ENCODE data around the gene OOSP4A. TPM values are rescaled to one million over a fixed set of nuclear protein-coding genes. Genes with fewer than 3 reads are reported as not detected.

The OOSP4A gene
- total RNA-seq, 4 donors from 2014 or later, result not detected

GRCh38 chr11:59938718-59939117, 25.1 kb upstream of the OOSP4A start:
- H3K4me3 ChIP-seq (ENCODE audit: low read depth, poor library complexity, severe bottlenecking), result no peak overlapping the region
- DNase-seq (ENCODE audit: low spot score in 2 of 2), result no peak
- 91 to 92% methylated on average over 3 of the region's 3 CpGs for WGBS, 2 donors
- intact Hi-C loops (cut with DNase I; ENCODE audit: low total_unique reads), result no loop called here
- TF ChIP-seq CTCF (IDR thresholded peaks at IDR 0.05), result no peak
- no peak for TF ChIP-seq POLR2A (IDR thresholded peaks at IDR 0.05)

GRCh38 chr11:59939482-59939881, 24.4 kb upstream of the OOSP4A start:
- H3K4me3 ChIP-seq (ENCODE audit: low read depth, poor library complexity, severe bottlenecking), result no peak overlapping the region
- 89 to 93% methylated on average over 2 of the region's 2 CpGs for WGBS, 2 donors
- intact Hi-C loops (cut with DNase I; ENCODE audit: low total_unique reads), result no loop called here
- no peak for TF ChIP-seq POLR2A (IDR thresholded peaks at IDR 0.05)
- TF ChIP-seq CTCF (IDR thresholded peaks at IDR 0.05), result no peak
- DNase-seq (ENCODE audit: low spot score in 2 of 2), result no peak

DNA sequence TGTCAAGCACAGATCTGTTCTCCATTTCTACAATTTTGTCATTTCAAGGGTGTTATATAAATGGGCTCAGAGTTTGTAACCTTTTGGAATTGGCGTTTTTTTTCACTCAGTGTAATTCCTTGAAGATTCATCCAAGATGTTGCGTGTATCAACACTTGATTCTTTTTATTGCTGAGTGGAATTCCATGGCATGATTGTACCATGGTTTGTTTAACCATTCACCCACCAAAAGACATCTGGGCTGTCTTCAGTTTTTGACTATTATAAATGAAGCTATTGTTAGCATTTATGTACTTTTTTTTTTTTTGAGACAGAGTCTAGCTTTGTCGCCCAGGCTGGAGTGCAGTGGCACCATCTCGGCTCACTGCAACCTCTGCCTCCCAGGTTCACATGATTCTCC, 22.7 kb upstream of the OOSP4A start:
- no peak overlapping the region for H3K4me3 ChIP-seq (ENCODE audit: low read depth, poor library complexity, severe bottlenecking)
- intact Hi-C loops (cut with DNase I; ENCODE audit: low total_unique reads), result no loop called here
- no peak for DNase-seq (ENCODE audit: low spot score in 2 of 2)
- TF ChIP-seq CTCF (IDR thresholded peaks at IDR 0.05) (no peak), POLR2A (IDR thresholded peaks at IDR 0.05) (no peak)
- WGBS, 2 donors, result 70% methylated on average over 4 of the region's 4 CpGs

DNA sequence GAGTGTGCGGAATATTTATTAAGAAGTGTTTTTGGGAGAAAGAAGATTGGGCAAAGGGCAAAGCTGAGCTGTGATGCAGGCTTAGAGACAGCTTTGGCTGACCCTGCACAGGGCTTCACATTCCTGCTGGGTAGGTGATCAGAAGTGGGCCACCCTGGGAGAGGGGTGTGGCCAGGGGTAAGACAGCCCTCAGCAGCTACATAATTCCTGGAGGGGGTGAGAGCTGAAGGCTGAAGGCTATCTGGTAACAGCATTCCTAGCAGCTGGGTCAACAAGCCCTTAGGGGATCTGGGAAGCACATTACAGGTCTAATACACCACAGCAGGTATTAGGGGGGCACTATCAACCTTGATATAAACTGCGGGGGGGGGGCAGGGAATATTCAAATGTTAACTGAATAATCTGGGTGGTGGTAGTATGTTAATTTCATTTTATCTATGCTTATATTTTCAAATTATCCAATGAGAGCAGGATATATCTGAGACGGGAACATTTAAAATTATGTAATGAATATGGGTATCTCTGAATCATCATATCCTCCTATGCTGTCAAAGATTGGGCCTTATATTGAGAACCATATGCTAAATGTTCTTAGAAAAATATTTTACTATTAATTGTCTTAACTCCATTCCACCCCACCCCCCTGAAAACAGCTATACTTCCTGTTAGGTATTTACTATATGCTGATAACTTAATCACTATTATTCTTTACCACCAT, 19.7 kb upstream of the OOSP4A start:
- H3K4me3 ChIP-seq (ENCODE audit: low read depth, poor library complexity, severe bottlenecking), result no peak overlapping the region
- intact Hi-C loops (cut with DNase I; ENCODE audit: low total_unique reads), result no loop called here
- WGBS, 2 donors, result 86 to 90% methylated on average over 3 of the region's 3 CpGs
- TF ChIP-seq POLR2A (IDR thresholded peaks at IDR 0.05) (no peak), CTCF (IDR thresholded peaks at IDR 0.05) (no peak)
- no peak for DNase-seq (ENCODE audit: low spot score in 2 of 2)

GRCh38 chr11:59944720-59945119, 19.1 kb upstream of the OOSP4A start:
- intact Hi-C loops (cut with DNase I; ENCODE audit: low total_unique reads), result no loop called here
- no peak for TF ChIP-seq POLR2A (IDR thresholded peaks at IDR 0.05)
- TF ChIP-seq CTCF (IDR thresholded peaks at IDR 0.05), result no peak
- WGBS, 2 donors, result 47 to 57% methylated on average over 2 of the region's 2 CpGs

More at GRCh38 chr11:59944720-59945119, 19.1 kb upstream of the OOSP4A start:
- no peak overlapping the region for H3K4me3 ChIP-seq (ENCODE audit: low read depth, poor library complexity, severe bottlenecking)
- DNase-seq (ENCODE audit: low spot score in 2 of 2), result no peak
